ENCODE data around the gene CATSPERZ. TPM values are rescaled to one million over a fixed set of nuclear protein-coding genes. Genes with fewer than 3 reads are reported as not detected.
A peak's percentile ranks its signal among the peaks of the same experiment; 100 is the strongest.

The CATSPERZ gene
- total RNA-seq, 6 experiments from 2014 or later, result not detected

GRCh38 chr11:64291752-64292459 is 8.3 kb upstream of the CATSPERZ start:
- H3K36me3 ChIP-seq, result no peaks in the 10 kb centered on the region
- H3K27me3 ChIP-seq, result peaks cover 0 to 13% of the 10 kb centered on the region in 2 donors
- intact Hi-C loops (cut with DNase I), result no loop called here
- H3K9me3 ChIP-seq, result no peaks in the 10 kb centered on the region
- no peak for ATAC-seq
- peak overlapping the region in 1 of 3 donors; percentile 1 for H3K4me3 ChIP-seq
- no peak for DNase-seq
- no peak for TF ChIP-seq CTCF (IDR thresholded peaks at IDR 0.05)
- no peak for TF ChIP-seq POLR2A (IDR thresholded peaks at IDR 0.05)
- no peak overlapping the region for H3K27ac ChIP-seq
- whole genome bisulfite sequencing (ENCODE audit: insufficient coverage, low coverage, low lambda C conversion rate, missing lambda C conversion rate), result no CpG with 5 or more reads among the region's 96 CpGs
- H3K4me1 ChIP-seq, result peaks cover 0 to 12% (median 0%) of the 10 kb centered on the region in 4 donors

DNA sequence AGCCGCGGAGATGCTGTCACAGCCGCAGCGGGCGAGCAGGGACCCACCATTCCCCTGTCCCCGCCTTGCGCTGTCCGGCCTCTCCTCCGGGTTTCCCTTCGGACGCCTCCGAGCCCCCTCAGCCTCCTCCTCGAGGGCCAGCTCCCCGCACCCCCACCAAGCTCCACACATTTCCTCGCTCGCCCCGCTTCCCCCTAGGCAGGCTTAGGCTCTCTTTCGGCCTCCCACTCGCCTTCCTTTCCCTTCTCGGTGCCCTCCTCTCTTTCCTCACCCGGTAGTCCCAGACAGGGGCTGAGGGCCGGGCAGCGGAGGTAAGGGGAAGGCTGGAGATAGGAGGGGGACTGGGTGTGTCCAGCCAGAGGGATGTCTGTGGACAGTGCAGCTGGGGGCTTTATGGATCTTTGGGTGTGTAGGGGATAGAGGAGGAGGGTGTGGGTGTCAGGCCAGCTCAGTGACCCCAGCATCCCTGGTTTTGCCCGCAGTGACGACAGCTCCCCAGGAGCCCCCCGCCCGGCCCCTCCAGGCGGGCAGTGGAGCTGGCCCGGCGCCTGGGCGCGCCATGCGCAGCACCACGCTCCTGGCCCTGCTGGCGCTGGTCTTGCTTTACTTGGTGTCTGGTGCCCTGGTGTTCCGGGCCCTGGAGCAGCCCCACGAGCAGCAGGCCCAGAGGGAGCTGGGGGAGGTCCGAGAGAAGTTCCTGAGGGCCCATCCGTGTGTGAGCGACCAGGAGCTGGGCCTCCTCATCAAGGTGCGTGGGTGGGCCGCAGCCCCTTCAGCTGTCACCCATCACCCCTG is 7.5 kb upstream of the CATSPERZ start:
- TF ChIP-seq POLR2A (IDR thresholded peaks at IDR 0.05) (no peak), CTCF (IDR thresholded peaks at IDR 0.05) (no peak)
- no peaks in the 10 kb centered on the region for H3K36me3 ChIP-seq
- peaks cover 0 to 12% (median 0%) of the 10 kb centered on the region in 4 donors for H3K4me1 ChIP-seq
- intact Hi-C loops (cut with DNase I), result no loop called here
- no peak for ATAC-seq
- H3K9me3 ChIP-seq, result no peaks in the 10 kb centered on the region
- DNase-seq, result no peak
- H3K27ac ChIP-seq, result no peak overlapping the region
- no peak overlapping the region for H3K4me3 ChIP-seq
- peaks cover 0 to 21% of the 10 kb centered on the region in 2 donors for H3K27me3 ChIP-seq
- 7% methylated on average over 15 of the region's 42 CpGs for WGBS (ENCODE audit: insufficient coverage, low coverage, low lambda C conversion rate, missing lambda C conversion rate)

- 47% methylated on average over 3 of the region's 3 CpGs for WGBS (ENCODE audit: insufficient coverage, low coverage, low lambda C conversion rate, missing lambda C conversion rate)
- TF ChIP-seq CTCF (IDR thresholded peaks at IDR 0.05), result no peak
- no peak for TF ChIP-seq POLR2A (IDR thresholded peaks at IDR 0.05)
- Histone ChIP-seq H3K4me1 (peaks cover 0 to 21% (median 2%) of the 10 kb centered on the region in 4 donors), H3K36me3 (no peaks in the 10 kb centered on the region), H3K9me3 (no peaks in the 10 kb centered on the region), H3K27me3 (peaks cover 0 to 37% of the 10 kb centered on the region in 2 donors), H3K27ac (no peak overlapping the region), H3K4me3 (no peak overlapping the region)
- no peak for DNase-seq
- ATAC-seq, result no peak
- intact Hi-C loops (cut with DNase I), result no loop called here
Measured at GRCh38 chr11:64294774-64295173, 5.4 kb upstream of the CATSPERZ start.

DNA sequence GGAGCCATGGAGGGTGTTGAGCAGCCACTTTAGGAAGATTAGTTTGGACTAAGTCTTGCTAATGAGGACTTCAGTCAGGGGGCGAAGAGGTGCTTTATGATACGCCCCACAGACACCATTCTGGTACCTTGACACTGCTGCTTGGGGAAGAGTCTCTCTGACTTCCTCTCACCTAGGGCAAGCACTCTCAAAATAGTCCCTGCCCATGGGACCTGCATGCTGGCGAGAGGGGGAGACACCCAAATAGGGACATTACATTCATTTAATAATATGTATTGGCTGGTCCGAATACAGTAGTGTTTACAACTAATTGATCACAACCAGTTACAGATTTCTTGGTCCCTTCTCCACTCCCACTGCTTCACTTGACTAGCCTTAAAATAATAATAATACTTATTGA is 4.4 kb upstream of the CATSPERZ start:
- Histone ChIP-seq H3K4me3 (no peak overlapping the region), H3K9me3 (no peaks in the 10 kb centered on the region), H3K27me3 (peaks cover 0 to 44% of the 10 kb centered on the region in 2 donors), H3K36me3 (no peaks in the 10 kb centered on the region), H3K4me1 (peaks cover 0 to 31% (median 7%) of the 10 kb centered on the region in 4 donors), H3K27ac (no peak overlapping the region)
- no peak for DNase-seq
- TF ChIP-seq POLR2A (IDR thresholded peaks at IDR 0.05), result no peak
- TF ChIP-seq CTCF (IDR thresholded peaks at IDR 0.05), result no peak
- intact Hi-C loops (cut with DNase I), result no loop called here
- 67% methylated on average over 1 of the region's 4 CpGs for WGBS (ENCODE audit: insufficient coverage, low coverage, low lambda C conversion rate, missing lambda C conversion rate)
- ATAC-seq, result no peak

Data from right lobe of liver (tissue), 6 donors.